Gastrocnemius medialis (tissue), 4 donors: Measurements from ENCODE around the gene ADCY5.

Experiments used
- POLR2A ChIP-seq, 2 donors: fragments of 450-650 bp; IDR thresholded peaks; one replicate each; pipeline ENCODE4 v1.6.1; 2017; ENCODE audit warnings: antibody characterized with exemption in 2 of 2, mild to moderate bottlenecking in 2 of 2, moderate library complexity in 2 of 2
- TF ChIP-seq, protein P1 (sequence below), 5 experiments: fragments of 450-650 bp in 3 of 5; fragments of 200-600 bp in 2 of 5; sonication (generic) in 2 of 5; IDR thresholded peaks in 4 of 5; conservative IDR thresholded peaks in 1 of 5; 1 replicate in 4 of 5; 2 replicates in 1 of 5; pipeline ENCODE4 v1.5.1; 2016 to 2019; ENCODE audit warnings: antibody characterized with exemption in 5 of 5, mild to moderate bottlenecking in 3 of 5, moderate library complexity in 3 of 5

DNA sequence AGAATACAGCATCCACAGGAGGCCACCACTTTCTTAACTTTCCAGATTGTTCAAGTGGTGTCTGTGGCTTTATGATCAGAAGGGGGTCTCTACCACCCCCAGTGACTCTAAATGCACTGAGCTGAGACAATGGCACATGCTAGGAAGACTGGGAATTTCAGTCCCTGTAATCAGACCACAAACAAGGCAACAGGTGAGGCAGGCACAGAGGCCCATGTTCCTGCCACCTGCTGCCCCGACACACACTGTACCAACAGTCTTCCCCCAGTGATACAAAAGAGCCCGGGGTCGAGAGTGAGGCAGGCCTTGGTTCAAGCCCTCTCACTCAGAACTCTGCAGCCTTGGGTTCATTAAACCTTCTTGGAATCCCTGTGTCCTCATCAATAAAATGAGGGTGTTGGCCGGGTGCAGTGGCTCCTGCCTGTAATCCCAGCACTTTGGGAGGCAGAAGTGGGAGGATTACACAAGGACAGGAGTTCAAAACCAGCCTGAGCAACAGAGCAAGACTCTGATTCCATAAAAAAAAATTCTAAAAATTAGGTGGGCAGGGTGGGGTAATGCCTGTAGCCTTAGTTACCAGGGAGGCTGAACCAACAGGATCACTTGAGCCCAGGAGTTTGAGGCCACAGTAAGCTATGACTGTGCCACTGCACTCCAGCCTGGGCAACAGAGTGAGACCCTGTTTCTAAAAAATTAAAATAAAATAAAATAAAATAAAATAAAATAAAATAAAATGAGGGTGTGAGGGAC lies 55.8 kb downstream of the ADCY5 start:
- TF ChIP-seq, protein P1, sequence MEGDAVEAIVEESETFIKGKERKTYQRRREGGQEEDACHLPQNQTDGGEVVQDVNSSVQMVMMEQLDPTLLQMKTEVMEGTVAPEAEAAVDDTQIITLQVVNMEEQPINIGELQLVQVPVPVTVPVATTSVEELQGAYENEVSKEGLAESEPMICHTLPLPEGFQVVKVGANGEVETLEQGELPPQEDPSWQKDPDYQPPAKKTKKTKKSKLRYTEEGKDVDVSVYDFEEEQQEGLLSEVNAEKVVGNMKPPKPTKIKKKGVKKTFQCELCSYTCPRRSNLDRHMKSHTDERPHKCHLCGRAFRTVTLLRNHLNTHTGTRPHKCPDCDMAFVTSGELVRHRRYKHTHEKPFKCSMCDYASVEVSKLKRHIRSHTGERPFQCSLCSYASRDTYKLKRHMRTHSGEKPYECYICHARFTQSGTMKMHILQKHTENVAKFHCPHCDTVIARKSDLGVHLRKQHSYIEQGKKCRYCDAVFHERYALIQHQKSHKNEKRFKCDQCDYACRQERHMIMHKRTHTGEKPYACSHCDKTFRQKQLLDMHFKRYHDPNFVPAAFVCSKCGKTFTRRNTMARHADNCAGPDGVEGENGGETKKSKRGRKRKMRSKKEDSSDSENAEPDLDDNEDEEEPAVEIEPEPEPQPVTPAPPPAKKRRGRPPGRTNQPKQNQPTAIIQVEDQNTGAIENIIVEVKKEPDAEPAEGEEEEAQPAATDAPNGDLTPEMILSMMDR (IDR thresholded peaks at IDR 0.05 in 4 of 5, conservative IDR thresholded peaks at IDR 0.05 in 1 of 5): no peak
- TF ChIP-seq POLR2A (IDR thresholded peaks at IDR 0.05): no peak
